HG02981 (cell line): ENCODE results near the gene LTBP1.
"Not testable (repeated sequence)": the region's sequence is repeated elsewhere in the genome, so short reads cannot be mapped to it uniquely, and the experiment has no call there.

ENCODE experiments used
- ATAC-seq: cut with Tn5 transposase; IDR thresholded peaks from one replicate; pipeline ENCODE4 v1.9.1; 2021; ENCODE audit warnings: mild to moderate bottlenecking, moderate library complexity; ENCODE audit not compliant: unreplicated experiment

LTBP1 gene

DNA sequence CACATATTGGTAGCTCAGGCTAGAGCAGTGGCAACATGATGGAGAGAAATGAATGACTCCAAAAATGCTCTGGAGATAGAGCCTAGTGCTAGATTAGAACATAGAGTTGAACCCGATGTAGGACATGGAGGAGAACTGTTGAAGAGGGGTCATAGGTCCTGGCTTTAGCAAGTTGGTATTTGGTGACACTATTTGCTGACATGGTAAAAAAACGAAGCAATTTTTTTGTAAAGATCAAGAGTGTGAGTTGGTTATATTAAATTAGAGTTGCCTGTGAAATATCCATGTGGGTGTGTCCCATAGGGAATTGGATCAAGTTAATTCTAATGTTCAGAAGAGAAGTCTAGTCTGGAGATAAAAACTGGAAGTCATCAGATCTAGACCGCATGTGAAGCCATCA lies 386.7 kb downstream of the LTBP1 start:
- no peak for ATAC-seq

DNA sequence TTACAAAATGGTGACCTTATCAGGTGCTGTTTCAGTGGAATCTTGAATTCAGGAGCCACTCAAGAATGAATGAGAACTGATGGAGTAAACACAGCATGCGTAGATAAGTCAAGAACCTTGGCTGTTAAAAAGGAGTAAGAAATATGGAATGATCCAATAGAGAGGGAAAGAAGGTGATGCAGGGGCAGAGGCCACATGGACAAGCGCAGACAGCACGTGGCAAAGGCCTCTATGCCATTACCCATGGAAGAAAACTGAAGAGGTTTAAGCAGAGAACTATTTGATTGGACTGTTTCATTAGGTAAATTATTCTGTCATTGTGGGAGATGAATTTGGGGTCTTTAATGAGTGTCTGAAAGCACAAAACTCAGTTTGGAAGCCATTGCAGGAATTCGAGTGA lies 387.3 kb downstream of the LTBP1 start:
- ATAC-seq: no peak

DNA sequence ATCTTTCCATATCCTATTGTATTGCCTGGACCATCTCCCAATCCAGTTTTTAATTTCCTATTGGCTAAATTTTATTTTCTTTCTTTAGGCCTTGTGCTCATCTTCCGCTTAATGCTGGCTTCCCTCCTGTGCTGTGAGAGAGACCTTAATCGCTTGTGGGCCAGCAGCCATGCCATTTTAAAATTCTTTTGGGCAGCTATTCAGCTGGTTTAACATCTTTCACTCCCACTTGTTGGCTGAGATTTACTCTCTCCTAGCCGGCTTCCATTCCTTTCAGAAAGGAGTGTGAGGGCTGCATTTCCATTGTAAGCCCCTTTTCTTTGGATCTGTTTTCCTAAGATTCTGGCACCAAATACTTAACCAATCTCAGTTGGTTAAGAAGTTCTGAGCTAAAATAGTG lies 388.8 kb downstream of the LTBP1 start:
- ATAC-seq: no peak

DNA sequence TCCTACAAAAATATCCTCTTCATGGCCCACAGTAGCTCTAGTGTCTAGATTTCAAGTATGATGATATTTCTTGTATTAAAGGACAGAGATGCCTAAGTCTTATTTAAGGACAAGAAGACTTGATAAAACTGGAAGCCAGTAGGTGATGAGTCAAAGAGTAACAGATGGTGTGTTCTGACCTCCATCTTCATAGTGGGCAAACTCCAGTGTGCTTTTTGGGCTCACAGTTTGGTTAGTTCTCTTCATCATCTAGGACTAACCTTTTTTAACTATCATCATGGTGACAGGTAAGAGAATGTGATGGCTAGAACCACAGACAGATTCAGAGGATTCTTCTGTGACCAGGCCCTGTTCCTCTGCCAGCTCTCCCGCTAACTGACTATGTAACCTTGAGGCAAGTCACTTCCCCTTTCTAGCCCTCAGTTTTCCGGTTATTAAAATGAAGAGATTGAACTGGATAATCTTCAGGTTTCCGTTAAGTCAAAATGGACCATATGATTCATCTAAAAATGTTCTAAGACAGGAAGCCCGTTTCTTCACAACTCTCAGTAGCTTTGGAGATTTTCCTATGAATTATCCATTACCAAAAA lies 389.4 kb downstream of the LTBP1 start:
- ATAC-seq: no peak

DNA sequence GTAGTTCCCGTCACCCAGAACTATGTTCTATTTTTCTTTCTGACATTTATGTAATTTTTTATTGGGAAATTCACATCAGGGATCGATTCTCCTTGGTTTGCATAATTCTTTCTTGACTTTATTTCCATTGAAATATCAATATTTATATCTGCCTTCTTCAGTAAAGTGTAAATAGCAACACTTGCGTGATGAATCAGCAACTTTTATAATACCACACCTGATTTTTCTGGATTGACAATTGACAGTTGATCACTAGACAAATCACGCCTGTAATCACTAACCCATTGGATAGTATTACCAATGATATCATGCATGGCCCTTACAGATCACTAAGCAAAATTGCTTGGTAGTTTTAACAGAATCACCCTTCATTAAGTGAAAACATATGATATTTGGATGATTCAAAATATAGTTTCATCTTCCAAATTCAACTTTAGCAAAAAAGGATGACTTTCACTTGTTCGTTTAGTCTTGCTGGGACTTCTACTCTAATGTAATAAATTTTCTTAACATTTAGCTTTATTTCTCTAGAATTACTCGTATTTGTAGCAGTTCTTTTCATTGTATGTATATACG lies 390.7 kb downstream of the LTBP1 start:
- ATAC-seq: no peak

DNA sequence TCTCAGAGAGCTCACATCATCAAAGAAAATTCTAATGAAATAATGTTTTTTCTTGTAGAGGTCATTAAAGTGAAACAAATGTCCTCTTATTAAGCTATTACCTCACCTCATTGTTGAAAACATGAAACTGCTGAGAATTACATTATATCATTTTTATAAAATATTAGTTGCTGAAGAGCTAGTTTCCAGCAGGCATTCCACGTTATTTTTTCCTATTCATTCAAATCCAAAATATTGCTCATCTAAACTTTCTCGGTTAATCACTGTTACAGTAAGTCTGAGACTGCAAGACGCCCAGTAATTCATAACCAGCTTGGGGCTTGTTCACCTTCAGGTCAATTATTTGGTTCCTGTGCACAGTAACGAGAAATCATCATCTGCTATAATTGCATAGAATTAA lies 391.2 kb downstream of the LTBP1 start:
- ATAC-seq: no peak

DNA sequence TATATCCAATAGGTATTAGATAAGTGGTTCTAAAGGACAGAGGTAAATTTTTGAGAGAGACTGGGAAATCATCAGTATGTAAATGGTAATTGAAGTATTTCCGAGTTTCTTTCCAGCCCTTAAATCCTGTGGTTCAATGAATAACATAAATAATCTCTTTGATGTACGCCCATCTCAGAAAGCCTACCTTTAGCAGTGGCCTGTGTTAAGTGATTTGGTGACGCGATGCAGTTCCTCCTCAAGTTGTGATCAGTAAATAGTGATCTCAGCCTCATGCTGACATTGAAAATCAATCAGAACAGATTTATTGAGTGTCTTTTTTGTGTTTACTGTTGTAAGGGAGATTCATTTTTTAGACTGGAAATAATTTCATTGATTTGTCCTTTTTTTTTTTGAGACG lies 392.5 kb downstream of the LTBP1 start:
- no peak for ATAC-seq

DNA sequence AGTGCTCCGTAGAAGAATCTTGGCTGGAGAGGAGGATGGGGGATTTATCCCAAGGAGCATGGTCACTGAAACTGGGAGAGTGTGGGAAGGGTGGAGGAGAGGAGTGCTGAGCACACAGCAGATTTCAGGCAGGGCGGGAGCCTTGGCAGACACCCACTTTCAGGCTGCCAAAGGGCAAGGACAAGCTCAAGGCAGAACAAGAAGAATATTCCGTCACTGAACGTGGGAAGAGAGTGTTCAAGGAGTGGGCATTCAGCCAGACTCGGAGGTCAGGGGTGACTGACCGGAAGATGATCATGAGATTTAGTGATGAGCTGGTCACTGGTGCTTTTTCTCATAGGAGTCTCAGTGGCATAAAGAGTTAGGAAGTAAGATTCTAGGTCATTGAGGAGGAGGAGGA lies 393.5 kb downstream of the LTBP1 start:
- ATAC-seq: no peak

DNA sequence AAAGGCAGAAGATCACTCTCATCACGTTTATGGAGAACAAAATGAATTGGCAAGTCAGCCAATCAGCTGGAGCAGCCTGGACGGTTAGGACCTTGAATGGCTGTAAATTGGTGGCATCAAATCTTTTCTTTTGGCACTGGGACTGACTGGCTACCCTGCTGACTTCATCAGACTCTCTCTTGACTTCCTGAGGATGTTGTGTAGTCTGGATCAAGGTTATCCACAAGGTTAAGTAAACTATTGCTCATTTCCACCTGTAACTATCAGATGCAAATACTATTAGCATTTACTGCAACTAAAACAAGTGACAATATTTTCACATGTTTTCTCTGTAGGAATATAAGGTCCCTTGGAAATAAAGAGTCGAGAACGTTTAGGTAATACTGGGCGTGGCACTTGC lies 395.4 kb downstream of the LTBP1 start:
- ATAC-seq: no peak

DNA sequence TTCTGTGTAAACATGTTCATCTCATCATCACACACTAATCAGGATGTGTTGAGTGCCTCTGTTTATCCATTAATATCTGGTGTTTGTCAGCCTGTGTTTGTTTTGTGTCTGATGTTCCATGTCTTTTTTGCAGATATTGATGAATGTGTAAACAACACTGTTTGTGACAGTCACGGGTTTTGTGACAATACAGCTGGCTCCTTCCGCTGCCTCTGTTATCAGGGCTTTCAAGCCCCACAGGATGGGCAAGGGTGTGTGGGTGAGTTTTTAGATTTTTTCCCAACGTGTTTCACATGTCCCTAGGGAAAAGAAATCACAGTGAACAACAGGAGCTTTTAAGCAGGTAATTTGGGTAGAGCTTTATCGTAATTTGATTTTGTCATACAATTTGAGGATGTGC lies 396.0 kb downstream of the LTBP1 start:
- ATAC-seq: no peak

DNA sequence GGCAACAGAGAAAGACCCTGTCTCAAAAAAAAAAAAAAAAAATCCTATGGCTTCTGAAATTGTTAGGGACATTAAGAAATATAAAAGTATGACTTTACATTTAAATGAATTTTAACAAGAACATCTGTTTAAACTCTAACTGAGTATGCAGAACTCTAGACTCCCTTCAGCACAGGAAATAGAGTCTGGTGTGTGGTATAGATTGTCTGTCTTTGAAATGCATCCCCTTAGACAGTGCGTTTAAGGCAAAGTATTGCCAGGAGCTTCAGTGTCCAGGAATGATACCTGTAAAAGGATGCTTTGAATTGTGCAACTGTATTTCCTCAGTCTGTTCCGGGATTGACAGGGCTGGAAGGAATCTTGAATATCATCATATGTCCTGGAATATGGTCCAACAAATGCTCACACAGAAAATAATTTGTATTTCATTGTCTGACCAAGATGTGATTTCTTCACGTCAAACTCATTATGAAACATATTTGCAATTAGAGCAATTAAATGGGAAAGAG lies 396.7 kb downstream of the LTBP1 start:
- no peak for ATAC-seq

DNA sequence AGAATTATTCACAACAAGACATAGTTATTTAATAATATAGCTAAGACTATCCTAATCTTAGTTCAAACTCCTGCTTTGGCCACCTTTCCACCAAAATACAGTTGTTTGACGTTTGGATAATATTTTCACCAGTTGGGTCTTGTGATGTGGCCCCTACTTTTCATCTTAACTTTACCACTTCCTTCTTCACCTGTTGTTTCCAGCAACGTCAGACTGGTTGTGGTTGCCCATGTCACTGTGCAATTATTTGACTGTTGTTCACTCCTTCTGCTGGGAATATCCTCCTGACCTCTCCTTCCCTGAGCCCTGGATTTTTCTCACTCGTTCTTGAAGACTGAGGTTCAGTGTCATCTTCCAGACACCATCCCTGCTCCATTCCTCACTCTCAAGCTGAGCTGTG lies 397.5 kb downstream of the LTBP1 start:
- ATAC-seq: no peak

DNA sequence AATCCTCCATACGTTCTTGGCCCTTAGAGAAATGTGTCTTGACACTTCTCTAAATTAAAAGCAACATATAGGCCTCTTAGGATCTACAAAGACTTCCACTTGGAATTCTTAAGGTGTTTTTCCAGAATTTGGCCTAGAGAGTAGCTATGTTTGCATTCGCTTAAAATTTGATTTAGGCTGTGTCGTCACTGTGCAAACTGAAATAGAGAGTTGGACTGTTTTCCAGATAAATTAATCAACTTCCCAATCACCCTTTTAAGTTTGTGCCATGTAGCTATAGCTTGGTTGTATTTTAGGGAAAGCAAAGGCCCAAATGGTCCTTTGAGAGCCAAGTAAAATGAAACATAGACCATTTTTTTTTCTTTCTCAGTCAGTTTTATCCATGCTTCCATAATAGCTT lies 401.1 kb downstream of the LTBP1 start:
- no peak for ATAC-seq

DNA sequence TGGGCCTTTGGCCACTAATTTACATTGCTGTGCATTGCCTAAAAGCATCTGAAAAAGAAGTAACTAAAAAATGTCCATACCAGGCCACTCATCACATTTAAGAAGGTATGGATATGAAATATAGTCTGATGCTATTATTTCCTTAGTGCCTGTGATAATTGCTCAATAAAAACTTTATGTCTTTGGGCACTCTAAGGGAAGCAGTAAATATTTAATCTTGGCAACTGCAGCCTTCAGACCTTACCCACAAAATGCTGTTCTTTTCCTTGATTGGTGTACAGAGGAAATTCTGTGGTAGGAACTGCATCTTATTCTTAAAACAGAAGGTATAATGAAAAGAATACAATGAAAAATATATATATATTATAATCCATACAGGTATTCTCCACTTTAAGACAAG lies 403.9 kb downstream of the LTBP1 start:
- ATAC-seq: no peak

DNA sequence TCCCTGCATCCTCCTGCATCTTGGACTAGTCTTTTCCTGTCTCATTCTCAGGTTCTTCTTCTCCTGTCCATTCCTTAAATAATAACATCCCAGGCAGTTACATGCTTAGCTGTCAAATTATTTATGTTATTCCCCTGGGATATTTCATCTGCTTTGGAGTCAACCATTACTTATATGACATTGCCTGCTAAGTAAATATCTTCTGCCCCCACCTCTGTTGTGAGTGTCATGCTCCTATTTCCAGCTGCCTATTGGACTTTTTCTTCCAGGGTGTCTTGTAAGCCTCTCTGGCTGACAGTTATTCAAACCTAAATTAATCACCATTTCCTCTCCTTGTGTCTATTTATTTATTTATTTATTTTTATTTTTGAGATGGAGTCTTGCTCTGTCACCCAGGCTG lies 405.0 kb downstream of the LTBP1 start:
- no peak for ATAC-seq

DNA sequence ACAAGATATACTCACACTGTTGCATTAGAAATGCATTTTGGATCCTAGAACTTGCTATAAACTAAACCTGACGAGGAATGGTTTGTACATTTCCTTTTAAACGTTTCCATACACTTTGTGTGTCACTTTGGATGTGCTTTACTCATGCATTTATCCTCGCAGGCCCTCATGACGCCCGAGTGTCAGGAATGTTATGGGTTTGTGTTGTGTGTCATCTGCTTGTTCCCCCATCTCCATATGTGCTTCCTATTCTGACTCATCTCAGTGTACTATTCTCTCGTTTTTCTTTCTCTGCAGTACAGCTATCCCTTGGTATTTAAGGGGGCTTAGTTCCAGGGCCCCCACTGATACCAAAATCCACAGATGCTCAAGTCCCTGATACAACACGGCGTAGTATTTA lies 408.2 kb downstream of the LTBP1 start:
- ATAC-seq: no peak

DNA sequence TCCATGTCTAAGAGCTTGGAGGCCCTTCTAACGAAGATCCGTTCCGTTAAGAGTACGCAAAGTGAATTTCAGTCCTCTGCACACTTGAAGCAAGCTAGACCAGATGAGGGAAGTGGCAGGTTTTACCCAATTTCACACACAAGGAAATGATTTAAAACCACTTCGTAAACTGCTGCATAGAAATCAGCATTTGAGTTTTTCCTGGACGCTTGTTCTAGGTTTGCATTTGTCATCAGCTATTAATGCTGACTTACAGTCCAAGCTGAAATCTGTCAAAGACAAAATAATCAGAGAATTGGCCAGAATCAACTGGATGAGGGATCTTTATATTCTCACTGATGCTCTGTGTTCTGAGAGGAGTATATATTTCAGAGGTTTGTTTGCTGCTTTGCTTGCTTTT lies 412.1 kb downstream of the LTBP1 start:
- no peak for ATAC-seq

DNA sequence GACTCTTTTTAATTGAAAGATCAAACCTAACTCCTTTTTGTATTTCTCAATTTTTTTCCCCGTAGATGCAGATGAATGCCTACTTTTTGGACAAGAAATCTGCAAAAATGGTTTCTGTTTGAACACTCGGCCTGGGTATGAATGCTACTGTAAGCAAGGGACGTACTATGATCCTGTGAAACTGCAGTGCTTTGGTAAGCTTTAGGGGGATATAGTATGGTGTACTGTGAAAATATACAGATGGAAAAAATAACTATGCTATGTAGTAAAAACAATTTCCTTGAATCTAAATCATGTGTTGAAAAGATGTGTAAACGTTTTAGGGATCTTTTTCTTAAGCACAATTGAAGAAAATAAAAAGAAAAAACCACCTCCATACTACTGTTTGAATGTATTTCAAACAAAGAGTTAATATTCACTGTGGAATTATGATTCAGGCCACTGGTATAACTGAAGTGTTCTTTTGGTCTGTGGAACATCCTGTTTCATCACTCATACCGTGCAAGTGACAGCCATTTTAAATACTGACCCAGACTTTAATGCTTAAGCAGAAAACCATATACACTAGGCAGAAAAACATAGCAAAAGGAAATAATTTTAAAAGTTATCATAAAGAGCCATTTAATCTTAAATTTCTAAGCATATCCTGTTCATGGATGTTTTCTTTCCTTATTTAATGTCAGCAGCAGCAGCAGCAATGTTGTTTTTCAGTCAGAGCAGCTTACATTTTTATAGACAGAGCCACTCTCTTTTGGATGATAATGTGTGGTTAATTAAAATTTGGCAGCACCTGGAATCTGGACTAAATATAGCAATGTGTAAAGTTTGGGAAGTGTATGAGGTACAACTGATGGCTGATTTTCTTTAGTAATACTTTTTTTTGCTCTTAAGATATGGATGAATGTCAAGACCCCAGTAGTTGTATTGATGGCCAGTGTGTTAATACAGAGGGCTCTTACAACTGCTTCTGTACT lies 416.9 kb downstream of the LTBP1 start:
- no peak for ATAC-seq

DNA sequence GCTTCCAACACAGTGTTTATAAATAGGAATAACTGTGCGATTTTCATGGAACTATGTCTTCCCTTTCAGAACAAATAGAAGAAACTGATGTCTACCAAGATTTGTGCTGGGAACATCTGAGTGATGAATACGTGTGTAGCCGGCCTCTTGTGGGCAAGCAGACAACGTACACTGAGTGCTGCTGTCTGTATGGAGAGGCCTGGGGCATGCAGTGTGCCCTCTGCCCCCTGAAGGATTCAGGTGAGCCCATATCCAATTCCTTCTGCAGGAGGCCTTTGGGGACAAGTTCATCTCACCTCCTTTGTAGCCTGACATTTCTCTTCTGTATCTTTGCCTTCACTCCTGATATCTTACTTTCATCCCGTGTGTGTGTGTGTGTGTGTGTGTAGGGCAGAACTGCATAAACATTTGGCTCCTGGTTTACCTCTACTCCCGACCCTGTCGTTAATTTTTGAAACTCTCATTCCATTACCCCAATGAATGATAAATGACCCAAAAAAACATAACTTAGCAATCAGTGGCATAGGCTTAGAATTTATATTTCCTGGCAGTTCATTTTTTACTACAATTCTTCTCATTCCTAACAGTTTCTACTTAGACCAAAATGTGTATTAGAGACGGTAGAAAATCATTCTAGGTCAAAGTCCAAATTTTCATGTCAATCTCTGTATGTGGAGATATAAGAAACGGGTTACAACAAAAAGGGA lies 418.7 kb downstream of the LTBP1 start:
- ATAC-seq: no peak

DNA sequence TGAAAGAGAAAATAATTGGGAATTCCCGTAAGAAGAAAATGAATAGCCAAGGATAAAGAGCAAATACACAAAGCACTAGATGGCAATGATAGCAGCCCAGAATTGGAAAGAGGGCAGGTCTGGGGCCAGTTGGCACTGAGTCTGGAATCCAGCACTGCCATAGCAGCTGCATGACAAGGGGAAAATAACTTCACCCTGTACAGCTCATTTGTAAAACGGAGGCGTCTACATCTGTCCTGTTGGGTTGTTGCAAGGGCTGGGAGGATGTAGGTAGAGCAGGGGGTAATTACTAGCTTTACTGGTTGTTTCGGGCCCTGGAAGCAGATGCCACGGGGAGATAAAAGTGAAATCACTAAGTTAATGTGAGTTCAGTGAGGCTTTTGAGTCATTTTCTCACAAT lies 419.7 kb downstream of the LTBP1 start:
- ATAC-seq: no peak

DNA sequence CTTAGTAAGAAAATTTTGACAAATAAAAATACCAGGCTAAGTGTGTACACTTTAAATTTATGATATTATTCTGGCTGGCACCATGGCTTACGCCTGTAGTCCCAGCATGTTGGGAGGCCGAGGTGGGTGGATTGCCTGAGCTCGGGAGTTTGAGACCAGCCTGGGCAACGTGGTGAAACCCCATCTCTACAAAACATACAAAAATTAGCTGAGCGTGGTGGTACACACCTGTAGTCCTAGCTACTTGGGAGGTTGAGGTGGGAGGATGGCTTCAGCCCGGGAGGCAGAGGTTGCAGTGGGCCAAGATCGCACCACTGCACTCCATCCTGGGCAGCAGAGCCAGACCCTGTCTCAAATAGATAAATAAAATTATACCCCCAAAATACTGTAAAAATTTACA lies 421.8 kb downstream of the LTBP1 start:
- not testable (repeated sequence) for ATAC-seq
